ENCODE measurements around the gene RHBDL1. TPM values are rescaled to one million over a fixed set of nuclear protein-coding genes. Genes with fewer than 3 reads are reported as not detected.

Gene RHBDL1
- total and polyA plus RNA-seq, 9 of the 15 experiments (the other 6 are each of a cell fraction or from before 2014, with no cell fraction given), result 0.03 to 5.6 (median 1.3) TPM; not detected in 1

- TF ChIP-seq RCOR1 (IDR thresholded peaks at IDR 0.05; ENCODE audit: borderline replicate concordance in 1 of 2, low read depth in 2 of 2, low read length in 2 of 2), result 0 out of 4 replicates have a peak, but pooled peaks of 1 of the 2 experiments have one; percentile 19
- TF ChIP-seq PRMT5 (CRISPR knock-in tag; IDR thresholded peaks at IDR 0.05), result no peak
- TF ChIP-seq ZNF395 (CRISPR knock-in tag; IDR thresholded peaks at IDR 0.05), result no peak
- no peak for TF ChIP-seq ZNF354B (CRISPR knock-in tag; IDR thresholded peaks at IDR 0.05)
- peak; percentile 88 to 90 for TF ChIP-seq NRF1 (conservative IDR thresholded peaks at IDR 0.05 in 1 of 2, IDR thresholded peaks at IDR 0.05 in 1 of 2)
- TF ChIP-seq EGR1 (conservative IDR thresholded peaks at IDR 0.05), result peak; percentile 81
Measured at GRCh38 chr16:679814-680624, 4.5 kb downstream of the RHBDL1 start, which contains the start of gene STUB1 (continued).

- peaks cover 11% of the 10 kb centered on the region for H3K9me1 ChIP-seq (ENCODE audit: control insufficient read depth, insufficient read depth, low read length)
- H3K9ac ChIP-seq (ENCODE audit: insufficient read depth in 1 of 2, low read depth in 2 of 2, low read length in 2 of 2), result peak overlapping the region; percentile 83 to 98
- H4K20me1 ChIP-seq (replicated peaks; ENCODE audit: control insufficient read depth, insufficient read depth, low read length), result peaks cover 21% of the 10 kb centered on the region
- peak overlapping the region; percentile 75 for H3K4me2 ChIP-seq (ENCODE audit: insufficient read depth, low read length)
- H3K27ac ChIP-seq (ENCODE audit: extremely low read depth, low read depth, low read length), result peak overlapping the region; percentile 89
- H3K4me1 ChIP-seq (replicated peaks in 1 of 2; ENCODE audit: control insufficient read depth in 2 of 2, insufficient read depth in 2 of 2, low read length in 2 of 2), result peaks cover 33 to 98% of the 10 kb centered on the region in 2 experiments
- no TSS peak for BruUV-seq (replicated peaks)
- DNase-seq (ENCODE audit: extremely low read depth in 1 of 4, low spot score in 3 of 4) (peak in 1 of 4 experiments; percentile 34), ATAC-seq (no peak), FAIRE-seq (no peak)
- in situ Hi-C loops (cut with MboI), result no loop called here
- peak overlapping the region; percentile 98 for H3K4me3 ChIP-seq
- intact Hi-C loops (cut with micrococcal nuclease), result loop anchor here (5.0 kb wide), 1 partner anchor 283 kb away; the partner anchor contains the start of gene NME4
- CTCF ChIA-PET (ENCODE audit: low intra/inter-chr PET ratio), result no interaction called here
- POLR2A ChIA-PET, result interaction anchor here (0.5 to 1.8 kb wide), 10 partner anchors 10 to 1118 kb away, joined by 3 to 10 read pairs (median 3); partner anchors contain the start of genes WDR24 and WFIKKN1
- no peaks in the 10 kb centered on the region for H3K27me3 ChIP-seq (ENCODE audit: control insufficient read depth in 2 of 2, insufficient read depth in 2 of 2, low read length in 2 of 2)
- H3K79me2 ChIP-seq (ENCODE audit: control insufficient read depth, insufficient read depth, low read length), result peaks cover 41% of the 10 kb centered on the region
- H2AFZ ChIP-seq (ENCODE audit: low read depth, low read length), result no peak overlapping the region; the same call in 1 of the 2 replicates
- WGBS (ENCODE audit: insufficient coverage, low coverage, missing lambda C conversion rate), result 3% methylated on average over 19 of the region's 38 CpGs
- no peaks in the 10 kb centered on the region for H3K9me3 ChIP-seq (replicated peaks; ENCODE audit: control insufficient read depth, insufficient read depth, low read depth, low read length)
- H3K36me3 ChIP-seq (ENCODE audit: control insufficient read depth, insufficient read depth, low read length), result peaks cover 42% of the 10 kb centered on the region
- TF ChIP-seq ZBTB11 (CRISPR knock-in tag; IDR thresholded peaks at IDR 0.05) (peak in 1 of 3 experiments; percentile 6; a peak in 1 of 6 replicates), CREM (IDR thresholded peaks at IDR 0.05; ENCODE audit: low read depth) (no peak), DNMT1 (IDR thresholded peaks at IDR 0.05) (no peak), PURB (CRISPR knock-in tag; IDR thresholded peaks at IDR 0.05; ENCODE audit: low read depth) (no peak), FOXA1 (IDR thresholded peaks at IDR 0.05; ENCODE audit: borderline replicate concordance) (no peak), MIER1 (IDR thresholded peaks at IDR 0.05; ENCODE audit: low read depth) (no peak), CHD1 (IDR thresholded peaks at IDR 0.05; ENCODE audit: low read length) (no peak), HCFC1 (IDR thresholded peaks at IDR 0.05; ENCODE audit: low read depth, low read length) (no peak), ZFX (CRISPR knock-in tag; IDR thresholded peaks at IDR 0.05) (0 out of 2 replicates have a peak, but pooled peaks have one; percentile 6)
Measured at GRCh38 chr16:680625-680945, 5.1 kb downstream of the RHBDL1 start.

Measured in K562 (cell line).